SK-N-SH treated with all-trans-retinoic acid at 6 μM for 48 hours (cell line): ENCODE measurements around the gene CYSRT1.

ENCODE experiments used
- BACH2 ChIP-seq: fragments of 250-450 bp; sonication (Bioruptor Pico); IDR thresholded peaks from 2 replicates; pipeline ENCODE4 v1.9.0; 2021; ENCODE audit warnings: mild to moderate bottlenecking, borderline replicate concordance
- ESRRG ChIP-seq: fragments of 250-450 bp; sonication (Bioruptor Pico); IDR thresholded peaks from 2 replicates; pipeline ENCODE4 v1.6.1; 2021; ENCODE audit warnings: mild to moderate bottlenecking
- GLIS3 ChIP-seq: fragments of 250-450 bp; sonication (Bioruptor Pico); IDR thresholded peaks from 2 replicates; pipeline ENCODE4 v1.5.0; 2020; ENCODE audit warnings: mild to moderate bottlenecking, moderate library complexity
- ISL1 ChIP-seq: fragments of 250-450 bp; sonication (Bioruptor Pico); IDR thresholded peaks from 2 replicates; pipeline ENCODE4 v2.1.2; 2022; ENCODE audit warnings: mild to moderate bottlenecking, moderate library complexity
- OSR1 ChIP-seq: fragments of 250-450 bp; sonication (Bioruptor Pico); IDR thresholded peaks from 2 replicates; pipeline ENCODE4 v1.8.0; 2022; ENCODE audit warnings: moderate library complexity, mild to moderate bottlenecking, inconsistent platforms
- RARB ChIP-seq: fragments of 250-450 bp; sonication (Bioruptor Pico); IDR thresholded peaks from 2 replicates; pipeline ENCODE4 v1.8.0; 2021; ENCODE audit warnings: mild to moderate bottlenecking, moderate library complexity
- ZFP3 ChIP-seq: fragments of 250-450 bp; sonication (Bioruptor Pico); IDR thresholded peaks from 2 replicates; pipeline ENCODE4 v1.5.0; 2020; ENCODE audit warnings: mild to moderate bottlenecking, moderate library complexity
- ZNF565 ChIP-seq: fragments of 450-650 bp; formaldehyde crosslinking; conservative IDR thresholded peaks from 2 replicates; pipeline ENCODE4 v1.5.0; 2020; ENCODE audit warnings: low read depth, mild to moderate bottlenecking, moderate library complexity
- ZNF70 ChIP-seq: fragments of 450-650 bp; formaldehyde crosslinking; IDR thresholded peaks from 2 replicates; pipeline ENCODE4 v1.5.0; 2020; ENCODE audit warnings: mild to moderate bottlenecking, moderate library complexity
- TF ChIP-seq, protein P1 (sequence below): fragments of 250-450 bp; sonication (Bioruptor Pico); IDR thresholded peaks from 2 replicates; pipeline ENCODE4 v1.8.0; 2020; ENCODE audit warnings: mild to moderate bottlenecking, moderate library complexity, borderline replicate concordance
- TF ChIP-seq, protein P2 (sequence below): fragments of 250-450 bp; sonication (Bioruptor Pico); IDR thresholded peaks from 2 replicates; pipeline ENCODE4 v1.5.0; 2020; ENCODE audit warnings: mild to moderate bottlenecking, moderate library complexity
- TF ChIP-seq, protein P3 (sequence below): fragments of 250-450 bp; sonication (Bioruptor Pico); IDR thresholded peaks from 2 replicates; pipeline ENCODE4 v1.5.1; 2021; ENCODE audit warnings: mild to moderate bottlenecking, moderate library complexity

DNA sequence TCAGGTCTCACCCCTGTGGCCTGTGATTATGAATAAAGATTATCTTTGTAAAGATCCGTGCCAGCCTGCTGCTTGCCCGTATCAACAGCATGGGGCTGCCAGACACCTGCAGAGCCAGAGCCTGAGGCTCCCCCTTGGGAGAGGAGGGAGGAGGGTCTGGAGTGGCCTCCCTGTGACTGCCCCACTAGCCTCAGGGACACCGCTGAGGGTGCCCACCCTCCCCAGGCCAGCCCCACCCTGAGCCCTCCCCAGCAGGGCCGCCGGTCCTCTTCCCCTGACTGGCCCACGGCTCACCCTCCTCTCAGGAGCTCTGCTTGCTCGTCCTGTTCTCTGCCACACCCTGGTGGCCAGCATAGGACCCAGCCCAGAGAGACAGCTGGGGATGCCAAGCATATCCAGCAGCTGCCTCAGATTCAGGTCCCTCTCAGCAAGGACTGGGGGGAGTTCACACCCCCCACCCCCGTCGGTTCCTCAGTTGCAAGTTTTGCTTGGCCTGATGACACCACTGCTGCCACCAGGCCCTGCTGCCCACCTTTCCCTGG lies 34.6 kb upstream of the CYSRT1 start:
- TF ChIP-seq, protein P1, sequence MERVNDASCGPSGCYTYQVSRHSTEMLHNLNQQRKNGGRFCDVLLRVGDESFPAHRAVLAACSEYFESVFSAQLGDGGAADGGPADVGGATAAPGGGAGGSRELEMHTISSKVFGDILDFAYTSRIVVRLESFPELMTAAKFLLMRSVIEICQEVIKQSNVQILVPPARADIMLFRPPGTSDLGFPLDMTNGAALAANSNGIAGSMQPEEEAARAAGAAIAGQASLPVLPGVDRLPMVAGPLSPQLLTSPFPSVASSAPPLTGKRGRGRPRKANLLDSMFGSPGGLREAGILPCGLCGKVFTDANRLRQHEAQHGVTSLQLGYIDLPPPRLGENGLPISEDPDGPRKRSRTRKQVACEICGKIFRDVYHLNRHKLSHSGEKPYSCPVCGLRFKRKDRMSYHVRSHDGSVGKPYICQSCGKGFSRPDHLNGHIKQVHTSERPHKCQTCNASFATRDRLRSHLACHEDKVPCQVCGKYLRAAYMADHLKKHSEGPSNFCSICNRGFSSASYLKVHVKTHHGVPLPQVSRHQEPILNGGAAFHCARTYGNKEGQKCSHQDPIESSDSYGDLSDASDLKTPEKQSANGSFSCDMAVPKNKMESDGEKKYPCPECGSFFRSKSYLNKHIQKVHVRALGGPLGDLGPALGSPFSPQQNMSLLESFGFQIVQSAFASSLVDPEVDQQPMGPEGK (CRISPR knock-in tag), result no peak
- TF ChIP-seq, protein P2, sequence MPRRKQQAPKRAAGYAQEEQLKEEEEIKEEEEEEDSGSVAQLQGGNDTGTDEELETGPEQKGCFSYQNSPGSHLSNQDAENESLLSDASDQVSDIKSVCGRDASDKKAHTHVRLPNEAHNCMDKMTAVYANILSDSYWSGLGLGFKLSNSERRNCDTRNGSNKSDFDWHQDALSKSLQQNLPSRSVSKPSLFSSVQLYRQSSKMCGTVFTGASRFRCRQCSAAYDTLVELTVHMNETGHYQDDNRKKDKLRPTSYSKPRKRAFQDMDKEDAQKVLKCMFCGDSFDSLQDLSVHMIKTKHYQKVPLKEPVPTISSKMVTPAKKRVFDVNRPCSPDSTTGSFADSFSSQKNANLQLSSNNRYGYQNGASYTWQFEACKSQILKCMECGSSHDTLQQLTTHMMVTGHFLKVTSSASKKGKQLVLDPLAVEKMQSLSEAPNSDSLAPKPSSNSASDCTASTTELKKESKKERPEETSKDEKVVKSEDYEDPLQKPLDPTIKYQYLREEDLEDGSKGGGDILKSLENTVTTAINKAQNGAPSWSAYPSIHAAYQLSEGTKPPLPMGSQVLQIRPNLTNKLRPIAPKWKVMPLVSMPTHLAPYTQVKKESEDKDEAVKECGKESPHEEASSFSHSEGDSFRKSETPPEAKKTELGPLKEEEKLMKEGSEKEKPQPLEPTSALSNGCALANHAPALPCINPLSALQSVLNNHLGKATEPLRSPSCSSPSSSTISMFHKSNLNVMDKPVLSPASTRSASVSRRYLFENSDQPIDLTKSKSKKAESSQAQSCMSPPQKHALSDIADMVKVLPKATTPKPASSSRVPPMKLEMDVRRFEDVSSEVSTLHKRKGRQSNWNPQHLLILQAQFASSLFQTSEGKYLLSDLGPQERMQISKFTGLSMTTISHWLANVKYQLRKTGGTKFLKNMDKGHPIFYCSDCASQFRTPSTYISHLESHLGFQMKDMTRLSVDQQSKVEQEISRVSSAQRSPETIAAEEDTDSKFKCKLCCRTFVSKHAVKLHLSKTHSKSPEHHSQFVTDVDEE (CRISPR knock-in tag), result no peak
- TF ChIP-seq ESRRG (CRISPR knock-in tag) (no peak), ZFP3 (CRISPR knock-in tag) (no peak), RARB (CRISPR knock-in tag) (no peak), ZNF70 (CRISPR knock-in tag) (no peak), BACH2 (CRISPR knock-in tag) (no peak), ZNF565 (CRISPR knock-in tag) (no peak), GLIS3 (no peak), ISL1 (CRISPR knock-in tag) (no peak), OSR1 (no peak)
- TF ChIP-seq, protein P3, sequence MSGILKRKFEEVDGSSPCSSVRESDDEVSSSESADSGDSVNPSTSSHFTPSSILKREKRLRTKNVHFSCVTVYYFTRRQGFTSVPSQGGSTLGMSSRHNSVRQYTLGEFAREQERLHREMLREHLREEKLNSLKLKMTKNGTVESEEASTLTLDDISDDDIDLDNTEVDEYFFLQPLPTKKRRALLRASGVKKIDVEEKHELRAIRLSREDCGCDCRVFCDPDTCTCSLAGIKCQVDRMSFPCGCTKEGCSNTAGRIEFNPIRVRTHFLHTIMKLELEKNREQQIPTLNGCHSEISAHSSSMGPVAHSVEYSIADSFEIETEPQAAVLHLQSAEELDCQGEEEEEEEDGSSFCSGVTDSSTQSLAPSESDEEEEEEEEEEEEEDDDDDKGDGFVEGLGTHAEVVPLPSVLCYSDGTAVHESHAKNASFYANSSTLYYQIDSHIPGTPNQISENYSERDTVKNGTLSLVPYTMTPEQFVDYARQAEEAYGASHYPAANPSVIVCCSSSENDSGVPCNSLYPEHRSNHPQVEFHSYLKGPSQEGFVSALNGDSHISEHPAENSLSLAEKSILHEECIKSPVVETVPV (CRISPR knock-in tag), result no peak
